T-helper 2 cell treated with Interferon-gamma antibody and Interleukin-4, amounts not matched to agents 100 ng/mL and 5 ng/mL, for 36 hours (primary cell): Measurements from ENCODE around the gene FOXN3. TPM values are rescaled to one million over a fixed set of nuclear protein-coding genes. Genes with fewer than 3 reads are reported as not detected.

Source experiments
- intact Hi-C: fragments of 100-400 bp; cut with micrococcal nuclease; formaldehyde crosslinking; loops from one replicate; pipeline ENCODE4 v1.15.1; 2023
- total RNA-seq: library from RNA; stranded (reverse); gene quantifications from 2 replicates; pipeline ENCODE4 v1.2.3, GENCODE V29; 2022

Gene FOXN3
- total RNA-seq, 1 donor from 2014 or later: 109 TPM

- intact Hi-C loops: loop anchor here (5.0 kb wide), 1 partner anchor 133 kb away; the partner anchor contains the start of gene FOXN3
Measured at GRCh38 chr14:89284333-89285058, 132.5 kb downstream of the FOXN3 start.

DNA sequence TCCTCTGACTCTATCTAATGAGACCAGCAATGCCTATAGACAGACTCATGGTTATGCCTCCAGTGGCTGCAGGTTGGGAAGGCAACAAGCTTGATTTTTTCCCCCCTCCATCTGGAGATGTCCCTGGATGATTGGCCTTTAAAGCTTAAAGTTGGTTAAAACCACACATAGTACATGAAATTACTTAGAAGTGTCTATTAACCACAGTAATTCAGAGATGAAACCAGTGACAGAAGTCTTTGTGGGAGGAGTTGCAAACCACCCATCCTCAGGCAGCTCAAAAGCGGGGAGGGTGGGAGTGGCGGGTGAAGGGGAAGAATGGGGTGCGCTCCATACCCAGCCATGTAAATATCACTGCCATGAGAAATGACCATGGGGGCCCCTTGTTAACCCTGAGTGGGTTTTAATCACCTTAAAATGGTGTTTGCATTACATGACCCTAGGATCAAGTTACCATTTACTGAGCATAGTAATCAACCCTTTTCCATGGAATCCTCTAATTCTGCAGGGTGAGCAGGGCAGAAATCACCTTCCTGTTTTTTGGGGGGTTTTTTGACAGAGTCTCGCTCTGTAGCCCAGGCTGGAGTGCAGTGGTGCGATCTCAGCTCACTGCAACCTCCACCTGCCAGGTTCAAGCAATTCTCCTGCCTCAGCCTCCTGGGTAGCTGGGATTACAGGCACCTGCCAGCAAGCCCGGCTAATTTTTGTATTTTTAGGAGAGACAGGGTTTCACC, 133.5 kb downstream of the FOXN3 start:
- intact Hi-C loops: loop anchor here (5.0 kb wide), 1 partner anchor 134 kb away; the partner anchor contains the start of gene FOXN3

DNA sequence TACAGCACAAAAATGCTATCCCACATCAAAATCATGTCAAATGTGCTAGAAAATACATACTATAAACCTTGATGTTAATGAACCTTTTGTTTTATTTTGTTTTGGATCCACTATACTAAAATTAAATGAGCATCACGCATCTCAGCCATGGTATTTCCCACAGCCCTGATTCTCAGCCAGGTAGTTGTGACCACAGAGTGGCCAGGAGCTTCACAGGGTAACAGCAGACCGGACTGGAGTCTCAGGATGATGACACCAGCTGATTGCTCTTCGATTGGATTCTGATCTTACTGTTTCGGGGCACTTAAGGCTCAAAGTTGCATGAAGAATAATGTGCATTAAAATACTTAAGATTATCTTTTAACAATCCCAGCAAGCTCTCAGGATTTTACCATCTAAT, 134.8 kb downstream of the FOXN3 start:
- intact Hi-C loops: loop anchor here (5.0 kb wide), 1 partner anchor 135 kb away; the partner anchor contains the start of gene FOXN3

GRCh38 chr14:89280600-89280999, 136.4 kb downstream of the FOXN3 start:
- intact Hi-C loops: loop anchor here (5.0 kb wide), 1 partner anchor 137 kb away; the partner anchor contains the start of gene FOXN3

- intact Hi-C loops: loop anchor here (5.0 kb wide), 1 partner anchor 138 kb away; the partner anchor contains the start of gene FOXN3
Measured at GRCh38 chr14:89279649-89280232, 137.3 kb downstream of the FOXN3 start.

DNA sequence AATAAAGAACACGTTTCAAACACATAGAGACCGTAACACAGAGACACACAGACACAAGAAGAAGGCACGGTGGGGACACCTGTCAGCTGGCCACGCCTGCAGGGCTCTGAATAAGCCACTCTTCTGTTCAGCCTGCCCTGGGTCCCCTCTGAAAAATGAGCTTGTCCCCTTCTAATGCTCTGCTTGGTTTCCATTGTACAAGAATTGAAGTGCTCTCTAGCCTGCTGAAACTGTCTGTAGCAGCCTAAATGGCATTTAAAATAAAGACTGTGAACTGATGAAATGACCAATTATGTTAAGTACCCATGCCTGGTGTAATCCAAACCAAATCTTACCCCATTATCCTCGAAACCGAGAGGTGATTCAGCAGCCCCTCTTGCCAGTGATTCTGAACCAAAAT, 139.8 kb downstream of the FOXN3 start:
- intact Hi-C loops: no loop called here

GRCh38 chr14:89276424-89276975, 140.5 kb downstream of the FOXN3 start:
- intact Hi-C loops: no loop called here

DNA sequence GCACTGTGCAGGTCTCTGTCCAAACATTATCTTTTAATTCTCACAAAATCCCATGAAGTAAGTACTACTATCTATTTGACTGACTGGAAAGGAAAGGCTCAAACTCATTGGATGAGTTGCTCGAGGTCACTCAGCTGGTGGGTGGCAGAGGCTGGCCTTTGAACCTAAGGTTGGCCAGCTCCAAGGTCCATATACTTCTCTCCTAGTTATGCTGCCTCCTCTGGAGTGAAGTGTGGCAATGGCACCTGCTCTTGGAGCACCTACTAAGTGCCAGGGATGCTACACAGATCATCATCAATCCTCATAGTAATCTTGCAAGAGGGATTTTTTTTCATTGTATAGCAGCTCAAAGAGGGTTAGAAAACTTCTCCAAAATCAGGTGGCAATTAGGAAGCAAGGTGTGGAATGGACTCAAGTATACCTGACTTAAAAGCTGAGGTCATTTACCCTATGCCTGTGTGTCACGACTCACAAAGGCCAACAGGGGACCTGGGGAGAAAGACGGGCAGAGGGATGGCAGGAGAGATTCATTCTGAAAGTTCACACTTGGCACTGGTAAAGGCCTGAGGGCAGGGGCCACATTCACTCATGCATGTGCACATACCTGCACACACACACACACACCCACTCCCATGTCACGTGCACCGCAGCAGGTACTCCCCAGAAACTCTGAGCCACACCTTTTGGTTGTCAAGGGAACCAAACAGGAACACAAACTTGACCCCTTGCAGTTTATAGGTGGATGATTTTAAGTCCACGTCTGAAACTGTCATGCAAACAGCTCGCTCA, 146.4 kb downstream of the FOXN3 start:
- intact Hi-C loops: no loop called here

DNA sequence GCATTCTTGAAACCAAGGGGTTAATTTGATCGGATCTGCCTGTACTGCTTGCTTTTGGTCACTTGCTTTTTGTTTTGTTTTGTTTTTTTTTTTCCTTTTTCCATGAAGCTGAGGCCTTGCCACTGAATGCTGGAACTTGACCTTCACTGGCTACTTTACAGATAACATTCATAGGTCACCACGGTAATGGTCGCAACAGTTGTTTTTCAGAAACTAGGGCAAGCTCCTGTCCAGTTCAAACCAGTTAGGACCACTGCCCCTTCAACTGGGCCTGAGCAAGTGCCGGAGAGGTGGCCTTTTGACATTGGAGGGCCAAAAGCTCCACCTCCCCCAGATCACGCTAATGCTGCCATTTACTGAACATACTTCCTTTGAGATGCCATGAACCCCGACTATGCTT, 147.6 kb downstream of the FOXN3 start:
- intact Hi-C loops: no loop called here

DNA sequence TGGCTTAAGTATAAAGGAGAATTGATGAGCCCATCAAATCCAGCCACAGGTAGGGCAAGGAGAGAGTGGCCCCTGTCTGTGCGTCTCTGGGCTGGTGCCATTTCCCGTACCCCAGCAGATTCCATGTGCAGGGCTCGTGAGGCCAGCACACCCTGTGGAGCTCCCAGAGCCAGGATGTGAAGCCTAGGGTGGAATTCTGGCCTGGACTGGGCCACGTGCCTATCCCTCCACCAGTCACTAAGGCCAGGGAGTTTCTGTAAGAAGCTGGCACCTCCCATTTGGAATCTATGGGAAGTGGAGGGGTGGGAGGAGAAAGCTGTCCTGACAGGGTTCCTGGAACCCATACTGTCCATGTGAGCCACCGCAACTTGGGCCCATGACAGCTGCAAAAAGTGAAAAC, 148.5 kb downstream of the FOXN3 start:
- intact Hi-C loops: no loop called here

- intact Hi-C loops: no loop called here
Measured at GRCh38 chr14:89267656-89268055, 149.4 kb downstream of the FOXN3 start.

GRCh38 chr14:89267163-89267562, 149.9 kb downstream of the FOXN3 start:
- intact Hi-C loops: no loop called here

DNA sequence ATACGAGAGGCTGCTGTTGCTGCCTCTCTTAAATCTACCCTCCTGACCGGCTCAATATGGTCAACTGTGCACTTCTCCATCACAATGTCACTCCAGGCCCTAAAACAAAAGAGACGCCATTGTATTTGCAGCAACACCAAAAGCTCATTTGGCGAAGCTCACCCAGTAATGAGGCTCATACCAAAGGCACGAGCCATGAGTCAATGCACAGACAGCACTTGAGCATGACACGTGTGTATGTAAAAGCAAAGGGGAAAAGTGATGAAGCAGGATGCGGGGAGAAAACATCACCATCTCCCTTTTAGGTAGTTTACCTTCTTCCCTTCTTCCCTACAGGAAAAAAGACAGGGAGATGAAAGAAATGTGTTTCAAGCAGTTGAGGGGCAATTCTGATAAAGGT, 150.3 kb downstream of the FOXN3 start:
- intact Hi-C loops: no loop called here

GRCh38 chr14:89265234-89265633, 151.8 kb downstream of the FOXN3 start:
- intact Hi-C loops: no loop called here

GRCh38 chr14:89264196-89264800, 152.7 kb downstream of the FOXN3 start:
- intact Hi-C loops: no loop called here

- intact Hi-C loops: no loop called here
Measured at GRCh38 chr14:89262041-89262440, 155.0 kb downstream of the FOXN3 start.

GRCh38 chr14:89260898-89261297, 156.1 kb downstream of the FOXN3 start:
- intact Hi-C loops: no loop called here

DNA sequence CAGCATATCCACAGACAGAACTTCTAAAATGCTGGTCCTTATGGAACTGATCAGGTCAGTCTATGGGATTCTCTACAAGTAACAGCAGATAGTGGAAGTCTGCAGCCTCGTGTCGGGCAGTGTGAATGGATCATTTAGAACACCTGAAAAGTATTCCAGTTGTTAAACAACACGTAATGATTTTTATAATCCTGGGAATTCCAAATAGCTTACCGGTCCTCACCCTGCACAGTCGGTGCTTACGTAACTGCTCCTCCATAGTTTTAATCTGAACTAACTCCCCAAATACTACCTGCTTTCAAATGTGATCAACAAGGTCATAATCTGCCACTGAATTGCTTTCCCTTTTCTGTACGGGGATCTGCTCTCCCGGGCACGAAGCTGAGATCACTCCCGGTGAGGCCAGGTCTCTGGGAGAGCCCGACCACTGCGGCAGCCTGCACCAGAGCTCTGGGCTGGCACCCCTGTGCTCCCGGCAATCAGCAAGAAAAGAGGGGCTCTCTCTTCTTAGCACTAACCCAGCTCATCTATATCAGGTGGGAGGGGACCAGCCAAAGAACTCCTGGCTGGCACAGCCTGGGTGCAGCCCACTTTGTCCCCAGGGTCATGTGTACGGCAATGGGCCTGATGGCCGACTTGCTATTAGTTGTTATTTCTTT, 157.0 kb downstream of the FOXN3 start:
- intact Hi-C loops: no loop called here

GRCh38 chr14:89258728-89259273, 158.2 kb downstream of the FOXN3 start:
- intact Hi-C loops: no loop called here

- intact Hi-C loops: no loop called here
Measured at GRCh38 chr14:89256951-89257350, 160.1 kb downstream of the FOXN3 start.
